ENCODE results near the gene CDC25C. TPM values are rescaled to one million over a fixed set of nuclear protein-coding genes. Genes with fewer than 3 reads are reported as not detected.

CDC25C gene
- total RNA-seq, 1 donor from 2014 or later = 10.6 TPM

- no peak overlapping the region for H3K4me3 Mint-ChIP-seq (ENCODE audit: low read depth)
- no peaks in the 10 kb centered on the region for H3K9me3 Mint-ChIP-seq (ENCODE audit: low read depth)
- TF ChIP-seq CTCF (IDR thresholded peaks at IDR 0.05; ENCODE audit: unreplicated experiment) = no peak
- DNase-seq (ENCODE audit: low spot score, unreplicated experiment) = no peak
- H3K36me3 Mint-ChIP-seq (ENCODE audit: insufficient read depth) = peaks cover 1% of the 10 kb centered on the region
- H3K27ac Mint-ChIP-seq = no peak overlapping the region
- H3K27me3 Mint-ChIP-seq = peaks cover 16% of the 10 kb centered on the region
- peaks cover 23% of the 10 kb centered on the region for H3K4me1 Mint-ChIP-seq (ENCODE audit: low read depth)
These were observed 60.3 kb downstream of the CDC25C start for GRCh38 chr5:138271281-138271680.

- Mint-ChIP-seq H3K27me3 (peaks cover 7% of the 10 kb centered on the region), H3K4me1 (ENCODE audit: low read depth) (no peaks in the 10 kb centered on the region), H3K27ac (no peak overlapping the region), H3K9me3 (ENCODE audit: low read depth) (no peaks in the 10 kb centered on the region), H3K36me3 (ENCODE audit: insufficient read depth) (peaks cover 1% of the 10 kb centered on the region), H3K4me3 (ENCODE audit: low read depth) (no peak overlapping the region)
- TF ChIP-seq CTCF (IDR thresholded peaks at IDR 0.05; ENCODE audit: unreplicated experiment) = no peak
- no peak for DNase-seq (ENCODE audit: low spot score, unreplicated experiment)
These were observed 67.4 kb downstream of the CDC25C start for GRCh38 chr5:138264183-138264582.

GRCh38 chr5:138263581-138263980, 68.0 kb downstream of the CDC25C start:
- H3K9me3 Mint-ChIP-seq (ENCODE audit: low read depth) = no peaks in the 10 kb centered on the region
- H3K4me1 Mint-ChIP-seq (ENCODE audit: low read depth) = no peaks in the 10 kb centered on the region
- DNase-seq (ENCODE audit: low spot score, unreplicated experiment) = no peak
- no peak overlapping the region for H3K4me3 Mint-ChIP-seq (ENCODE audit: low read depth)
- H3K27me3 Mint-ChIP-seq = peaks cover 10% of the 10 kb centered on the region
- TF ChIP-seq CTCF (IDR thresholded peaks at IDR 0.05; ENCODE audit: unreplicated experiment) = no peak
- no peaks in the 10 kb centered on the region for H3K36me3 Mint-ChIP-seq (ENCODE audit: insufficient read depth)
- no peak overlapping the region for H3K27ac Mint-ChIP-seq

GRCh38 chr5:138258704-138259292, 72.8 kb downstream of the CDC25C start:
- no peak for TF ChIP-seq CTCF (IDR thresholded peaks at IDR 0.05; ENCODE audit: unreplicated experiment)
- no peak overlapping the region for H3K4me3 Mint-ChIP-seq (ENCODE audit: low read depth)
- peaks cover 2% of the 10 kb centered on the region for H3K36me3 Mint-ChIP-seq (ENCODE audit: insufficient read depth)
- no peak for DNase-seq (ENCODE audit: low spot score, unreplicated experiment)
- H3K4me1 Mint-ChIP-seq (ENCODE audit: low read depth) = no peaks in the 10 kb centered on the region
- peaks cover 8% of the 10 kb centered on the region for H3K27me3 Mint-ChIP-seq
- H3K27ac Mint-ChIP-seq = no peak overlapping the region
- H3K9me3 Mint-ChIP-seq (ENCODE audit: low read depth) = no peaks in the 10 kb centered on the region

GRCh38 chr5:138257583-138257982, 74.0 kb downstream of the CDC25C start:
- no peak for DNase-seq (ENCODE audit: low spot score, unreplicated experiment)
- no peak for TF ChIP-seq CTCF (IDR thresholded peaks at IDR 0.05; ENCODE audit: unreplicated experiment)
- no peaks in the 10 kb centered on the region for H3K4me1 Mint-ChIP-seq (ENCODE audit: low read depth)
- no peak overlapping the region for H3K4me3 Mint-ChIP-seq (ENCODE audit: low read depth)
- peaks cover 2% of the 10 kb centered on the region for H3K36me3 Mint-ChIP-seq (ENCODE audit: insufficient read depth)
- H3K9me3 Mint-ChIP-seq (ENCODE audit: low read depth) = no peaks in the 10 kb centered on the region
- peaks cover 8% of the 10 kb centered on the region for H3K27me3 Mint-ChIP-seq
- H3K27ac Mint-ChIP-seq = no peak overlapping the region
